ENCODE data around the gene PAQR4.
A peak's percentile ranks its signal among the peaks of the same experiment; 100 is the strongest.

PAQR4 gene

GRCh38 chr16:2980227-2981176 lies 11.4 kb downstream of the PAQR4 start, which contains the start of gene PKMYT1:
Gene PKMYT1, minus strand, starts transcription at chr16:2980446. Its CDS starts 789 bp downstream, at chr16:2979657.
- Mint-ChIP-seq H3K4me3 (peak within 1 kb of the TSS; percentile 85), H3K9me3 (no peaks in the 10 kb centered on the region), H3K36me3 (no peaks in the 10 kb centered on the region), H3K27me3 (no peaks in the 10 kb centered on the region), H3K4me1 (peaks cover 16% of the 10 kb centered on the region), H3K27ac (no peak within 1 kb of the TSS)

GRCh38 chr16:2981177-2981898 lies 12.2 kb downstream of the PAQR4 start:
- Mint-ChIP-seq H3K9me3 (no peaks in the 10 kb centered on the region), H3K27me3 (no peaks in the 10 kb centered on the region), H3K4me1 (peaks cover 16% of the 10 kb centered on the region), H3K27ac (peak overlapping the region; percentile 13), H3K4me3 (peak overlapping the region; percentile 85), H3K36me3 (no peaks in the 10 kb centered on the region)

- Mint-ChIP-seq H3K4me3 (peak overlapping the region; percentile 85), H3K36me3 (no peaks in the 10 kb centered on the region), H3K27me3 (no peaks in the 10 kb centered on the region), H3K9me3 (no peaks in the 10 kb centered on the region), H3K27ac (peak overlapping the region; percentile 13), H3K4me1 (peaks cover 16% of the 10 kb centered on the region)
Measured at GRCh38 chr16:2981899-2982250, 12.7 kb downstream of the PAQR4 start.

GRCh38 chr16:2982402-2982801 lies 13.3 kb downstream of the PAQR4 start:
- H3K36me3 Mint-ChIP-seq: no peaks in the 10 kb centered on the region
- H3K4me1 Mint-ChIP-seq: peaks cover 16% of the 10 kb centered on the region
- H3K27me3 Mint-ChIP-seq: no peaks in the 10 kb centered on the region
- H3K27ac Mint-ChIP-seq: no peak overlapping the region
- H3K9me3 Mint-ChIP-seq: no peaks in the 10 kb centered on the region
- H3K4me3 Mint-ChIP-seq: no peak overlapping the region

- H3K4me3 Mint-ChIP-seq: no peak overlapping the region
- H3K4me1 Mint-ChIP-seq: peaks cover 16% of the 10 kb centered on the region
- H3K9me3 Mint-ChIP-seq: no peaks in the 10 kb centered on the region
- H3K36me3 Mint-ChIP-seq: no peaks in the 10 kb centered on the region
- no peaks in the 10 kb centered on the region for H3K27me3 Mint-ChIP-seq
- no peak overlapping the region for H3K27ac Mint-ChIP-seq
Measured at GRCh38 chr16:2983706-2984136, 14.6 kb downstream of the PAQR4 start.

- Mint-ChIP-seq H3K27ac (no peak overlapping the region), H3K27me3 (no peaks in the 10 kb centered on the region), H3K4me1 (peaks cover 16% of the 10 kb centered on the region), H3K9me3 (no peaks in the 10 kb centered on the region), H3K36me3 (no peaks in the 10 kb centered on the region), H3K4me3 (no peak overlapping the region)
Measured at GRCh38 chr16:2985462-2985861, 16.3 kb downstream of the PAQR4 start.

- H3K4me1 Mint-ChIP-seq: peaks cover 12% of the 10 kb centered on the region
- H3K36me3 Mint-ChIP-seq: no peaks in the 10 kb centered on the region
- no peak overlapping the region for H3K4me3 Mint-ChIP-seq
- no peaks in the 10 kb centered on the region for H3K9me3 Mint-ChIP-seq
- no peak overlapping the region for H3K27ac Mint-ChIP-seq
- no peaks in the 10 kb centered on the region for H3K27me3 Mint-ChIP-seq
Measured at GRCh38 chr16:2985893-2986355, 16.8 kb downstream of the PAQR4 start.

- no peak overlapping the region for H3K27ac Mint-ChIP-seq
- H3K27me3 Mint-ChIP-seq: no peaks in the 10 kb centered on the region
Measured at GRCh38 chr16:2986623-2987188, 17.6 kb downstream of the PAQR4 start.

GRCh38 chr16:2987286-2987685 lies 18.1 kb downstream of the PAQR4 start:
- Mint-ChIP-seq H3K36me3 (no peaks in the 10 kb centered on the region), H3K4me3 (no peak overlapping the region), H3K4me1 (peaks cover 4% of the 10 kb centered on the region), H3K27me3 (no peaks in the 10 kb centered on the region), H3K27ac (no peak overlapping the region), H3K9me3 (no peaks in the 10 kb centered on the region)

More at GRCh38 chr16:2986623-2987188, 17.6 kb downstream of the PAQR4 start:
- Mint-ChIP-seq H3K4me3 (no peak overlapping the region), H3K36me3 (no peaks in the 10 kb centered on the region), H3K4me1 (peaks cover 6% of the 10 kb centered on the region), H3K9me3 (no peaks in the 10 kb centered on the region)

- Mint-ChIP-seq H3K27ac (no peak overlapping the region), H3K36me3 (no peaks in the 10 kb centered on the region), H3K4me1 (peaks cover 4% of the 10 kb centered on the region), H3K27me3 (no peaks in the 10 kb centered on the region), H3K4me3 (no peak overlapping the region), H3K9me3 (no peaks in the 10 kb centered on the region)
Measured at GRCh38 chr16:2987833-2988232, 18.7 kb downstream of the PAQR4 start.

GRCh38 chr16:2988590-2989099 lies 19.5 kb downstream of the PAQR4 start:
- H3K27me3 Mint-ChIP-seq: no peaks in the 10 kb centered on the region
- H3K9me3 Mint-ChIP-seq: no peaks in the 10 kb centered on the region
- no peak overlapping the region for H3K27ac Mint-ChIP-seq
- H3K36me3 Mint-ChIP-seq: no peaks in the 10 kb centered on the region
- peaks cover 4% of the 10 kb centered on the region for H3K4me1 Mint-ChIP-seq
- no peak overlapping the region for H3K4me3 Mint-ChIP-seq

GRCh38 chr16:2990891-2991290 lies 21.7 kb downstream of the PAQR4 start:
- Mint-ChIP-seq H3K27me3 (no peaks in the 10 kb centered on the region), H3K4me1 (no peaks in the 10 kb centered on the region), H3K27ac (no peak overlapping the region), H3K36me3 (no peaks in the 10 kb centered on the region), H3K4me3 (no peak overlapping the region), H3K9me3 (no peaks in the 10 kb centered on the region)

GRCh38 chr16:2991566-2992261 lies 22.6 kb downstream of the PAQR4 start:
- Mint-ChIP-seq H3K9me3 (no peaks in the 10 kb centered on the region), H3K36me3 (no peaks in the 10 kb centered on the region), H3K4me3 (no peak overlapping the region), H3K27me3 (no peaks in the 10 kb centered on the region), H3K4me1 (no peaks in the 10 kb centered on the region), H3K27ac (no peak overlapping the region)

- H3K9me3 Mint-ChIP-seq: no peaks in the 10 kb centered on the region
- no peak overlapping the region for H3K27ac Mint-ChIP-seq
- H3K36me3 Mint-ChIP-seq: no peaks in the 10 kb centered on the region
- no peaks in the 10 kb centered on the region for H3K27me3 Mint-ChIP-seq
- no peaks in the 10 kb centered on the region for H3K4me1 Mint-ChIP-seq
- no peak overlapping the region for H3K4me3 Mint-ChIP-seq
Measured at GRCh38 chr16:2992383-2993081, 23.4 kb downstream of the PAQR4 start.
